IMR-90 (cell line): ENCODE results near the gene NR2C2. TPM values are rescaled to one million over a fixed set of nuclear protein-coding genes. Genes with fewer than 3 reads are reported as not detected.

Experiments
- ATAC-seq: fragments of 200-7000 bp; cut with Tn5 transposase; 2 replicates; pipeline ENCODE4 v1.9.1; 2020; ENCODE audit warnings: low read depth, mild to moderate bottlenecking, moderate library complexity
- BruUV-seq: library from RNA; stranded (reverse); fragments of 400-500 nt; replicated peaks from 2 replicates; lab custom pipeline; 2021; lab: Mats Ljungman, UMichigan
- CTCF ChIA-PET: fragments of 300-600 bp; formaldehyde crosslinking; extraction: SDS; loops from one replicate; lab custom pipeline; 2021; ENCODE audit warnings: antibody characterized with exemption; lab: Yijun Ruan, JAX
- POLR2A ChIA-PET: fragments of 300-600 bp; sonication (Branson Sonifier 250); formaldehyde crosslinking; loops from one replicate; lab custom pipeline; 2022; ENCODE audit warnings: antibody characterized with exemption; ENCODE audit not compliant: unreplicated experiment; lab: Charles Lee
- DNase-seq: peaks from one replicate; pipeline ENCODE4 v3.0.0; 2013
- H2AFZ ChIP-seq: replicated peaks from 2 replicates; pipeline ENCODE3; 2013; ENCODE audit warnings: low read length, mild to moderate bottlenecking; ENCODE audit not compliant: poor library complexity
- H2AK5ac ChIP-seq: 2 replicates; pipeline ENCODE4 v1.6.1; 2013; ENCODE audit warnings: low read depth, low read length, inconsistent platforms
- H2AK9ac ChIP-seq: replicated peaks from 2 replicates; pipeline ENCODE3; 2013; ENCODE audit warnings: mild to moderate bottlenecking, low read depth, low read length, moderate library complexity; ENCODE audit not compliant: poor library complexity
- H2BK120ac ChIP-seq: 2 replicates; pipeline ENCODE4 v1.6.1; 2013; ENCODE audit warnings: low read depth, low read length, inconsistent platforms
- H2BK15ac ChIP-seq: 3 replicates; pipeline ENCODE4 v1.6.1; 2013; ENCODE audit warnings: low read depth, low read length, inconsistent platforms
- H2BK20ac ChIP-seq: 2 replicates; pipeline ENCODE4 v1.6.1; 2013; ENCODE audit warnings: low read depth, mild to moderate bottlenecking, inconsistent platforms, low read length, moderate library complexity
- H2BK5ac ChIP-seq: 2 replicates; pipeline ENCODE4 v1.6.1; 2013; ENCODE audit warnings: mild to moderate bottlenecking, low read depth, low read length, inconsistent platforms; ENCODE audit not compliant: poor library complexity, severe bottlenecking
- H3K14ac ChIP-seq: replicated peaks from 2 replicates; pipeline ENCODE4 v1.6.1; 2013; ENCODE audit warnings: low read depth, low read length, inconsistent platforms
- H3K18ac ChIP-seq: 2 replicates; pipeline ENCODE4 v1.6.1; 2013; ENCODE audit warnings: low read depth, low read length, control low read depth
- H3K23ac ChIP-seq: 2 replicates; pipeline ENCODE4 v1.6.1; 2013; ENCODE audit warnings: low read depth, low read length, inconsistent platforms
- H3K27ac ChIP-seq: 2 replicates; pipeline ENCODE4 v1.5.1; 2013; ENCODE audit warnings: mild to moderate bottlenecking, control low read depth, low read length; ENCODE audit not compliant: insufficient read depth
- H3K27me3 ChIP-seq: 2 replicates; pipeline ENCODE4 v1.6.1; 2013; ENCODE audit warnings: low read length; ENCODE audit not compliant: control insufficient read depth, insufficient read depth
- H3K36me3 ChIP-seq: 2 replicates; pipeline ENCODE4 v1.6.1; 2013; ENCODE audit warnings: low read length, mixed read lengths; ENCODE audit not compliant: control insufficient read depth, insufficient read depth
- H3K4ac ChIP-seq: 2 replicates; pipeline ENCODE4 v1.6.1; 2013; ENCODE audit warnings: low read depth, low read length, inconsistent platforms
- H3K4me1 ChIP-seq: 2 replicates; pipeline ENCODE4 v1.6.1; 2013; ENCODE audit warnings: low read length, mixed read lengths; ENCODE audit not compliant: control insufficient read depth, insufficient read depth
- H3K4me2 ChIP-seq: 2 replicates; pipeline ENCODE4 v1.6.1; 2013; ENCODE audit warnings: low read depth, mild to moderate bottlenecking, control low read depth, low read length, moderate library complexity
- H3K4me3 ChIP-seq: 2 replicates; pipeline ENCODE4 v1.5.1; 2013; ENCODE audit warnings: low read depth, mild to moderate bottlenecking, control low read depth, low read length, moderate library complexity; ENCODE audit not compliant: insufficient read depth
- H3K56ac ChIP-seq: 2 replicates; pipeline ENCODE4 v1.6.1; 2013; ENCODE audit warnings: low read length, inconsistent platforms; ENCODE audit not compliant: insufficient read depth; ENCODE audit errors: extremely low read depth
- H3K79me1 ChIP-seq, 2 experiments: 2 replicates each; pipeline ENCODE4 v1.6.1; 2013; ENCODE audit warnings: low read length in 2 of 2, inconsistent platforms in 1 of 2, low read depth in 1 of 2
- H3K9ac ChIP-seq: 2 replicates; pipeline ENCODE4 v1.6.1; 2013; ENCODE audit warnings: low read depth, low read length, control low read depth
- H3K9me1 ChIP-seq: 2 replicates; pipeline ENCODE4 v1.6.1; 2013; ENCODE audit warnings: low read length, inconsistent platforms; ENCODE audit not compliant: insufficient read depth
- H3K9me3 ChIP-seq: 2 replicates; pipeline ENCODE4 v1.6.1; 2013; ENCODE audit warnings: low read length; ENCODE audit not compliant: control insufficient read depth, insufficient read depth
- H4K20me1 ChIP-seq: 2 replicates; pipeline ENCODE4 v1.6.1; 2013; ENCODE audit warnings: low read length, inconsistent platforms; ENCODE audit not compliant: insufficient read depth
- H4K5ac ChIP-seq: 2 replicates; pipeline ENCODE4 v1.6.1; 2013; ENCODE audit warnings: mild to moderate bottlenecking, low read depth, low read length, control low read depth
- H4K8ac ChIP-seq, 2 experiments: 2 replicates each; pipeline ENCODE4 v1.6.1; 2013; ENCODE audit warnings: low read depth in 2 of 2, low read length in 2 of 2, control low read depth in 1 of 2, inconsistent platforms in 1 of 2
- H4K91ac ChIP-seq: 2 replicates; pipeline ENCODE4 v1.6.1; 2013; ENCODE audit warnings: low read depth, low read length, inconsistent platforms; ENCODE audit not compliant: insufficient read depth
- CEBPB ChIP-seq: IDR thresholded peaks from 2 replicates; pipeline ENCODE4 v1.6.1; 2012; ENCODE audit warnings: low read depth, low read length, improper control_type of control experiment
- ELK1 ChIP-seq: fragments of 150-350 bp; IDR thresholded peaks from 2 replicates; pipeline ENCODE4 v1.6.1; 2016; ENCODE audit warnings: low read depth, mild to moderate bottlenecking, low read length, moderate library complexity, borderline replicate concordance
- MAZ ChIP-seq: IDR thresholded peaks from 2 replicates; pipeline ENCODE4 v1.6.1; 2012; ENCODE audit warnings: low read depth, mild to moderate bottlenecking, low read length, improper control_type of control experiment, moderate library complexity, borderline replicate concordance
- RCOR1 ChIP-seq: IDR thresholded peaks from 2 replicates; pipeline ENCODE4 v1.6.1; 2012; ENCODE audit warnings: mild to moderate bottlenecking, low read length, improper control_type of control experiment; ENCODE audit not compliant: insufficient replicate concordance
- RFX5 ChIP-seq: IDR thresholded peaks from 2 replicates; pipeline ENCODE4 v1.8.0; 2012; ENCODE audit warnings: low read depth, mild to moderate bottlenecking, low read length, moderate library complexity
- whole genome bisulfite sequencing, 2 experiments: methylation state at CpG; one replicate each; pipeline versions ENCODE4 v1.1.5 to v1.1.7; 2013; ENCODE audit warnings: missing lambda C conversion rate in 2 of 2; ENCODE audit not compliant: insufficient read length in 1 of 2; ENCODE audit errors: extremely low coverage in 2 of 2; 5-methylcytosine and 5-hydroxymethylcytosine counted together
- dilution Hi-C: fragments of 300-500 bp; cut with HindIII; formaldehyde crosslinking; loops from one replicate; pipeline ENCODE4 v1.14.3; 2018; ENCODE audit warnings: low sequenced_read_pairs; ENCODE audit not compliant: unreplicated experiment
- in situ Hi-C: fragments of 300-500 bp; cut with MboI; formaldehyde crosslinking; loops from 3 replicates; pipeline ENCODE4 v1.14.3; 2019; ENCODE audit warnings: low sequenced_read_pairs, inconsistent platforms, mixed read lengths
- intact Hi-C: fragments of 100-400 bp; cut with micrococcal nuclease; formaldehyde crosslinking; loops from 2 replicates; pipeline ENCODE4 v1.10.0; 2022
- polyA plus RNA-seq, 3 experiments: library from polyadenylated mRNA; depleted of rRNA; stranded (reverse); fragments of >200 nt; gene quantifications; 2 replicates each; pipeline ENCODE4 v1.2.3, GENCODE V29; 2012; ENCODE audit warnings: low replicate concordance in 1 of 3
- total RNA-seq: library from RNA; depleted of rRNA; stranded (reverse); fragments of >200 nt; gene quantifications from 2 replicates; pipeline ENCODE4 v1.2.3, GENCODE V29; 2012

Gene NR2C2
- total and polyA plus RNA-seq, 2 of the 4 experiments (the other 2 are of a cell fraction), result 10.4 to 13.8 TPM

DNA sequence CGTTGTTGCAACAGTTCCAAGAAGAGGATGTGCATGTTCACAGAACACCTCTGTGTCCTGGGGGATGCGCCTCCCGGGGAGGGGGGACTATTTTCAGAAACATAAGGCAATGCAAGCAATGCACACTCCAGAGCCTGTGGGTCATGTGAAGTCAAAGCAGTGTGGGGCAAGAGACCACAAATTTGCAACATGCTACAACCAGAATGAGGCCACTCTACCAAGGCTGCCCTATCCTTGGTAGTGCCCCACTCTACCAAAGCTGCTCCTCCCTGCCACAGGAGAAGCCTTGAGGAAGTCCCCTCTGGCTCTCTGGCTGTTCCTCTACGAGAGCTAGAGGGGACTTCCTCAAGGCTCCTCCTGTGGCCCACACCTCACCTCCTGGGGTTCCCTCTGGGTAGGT, 8.4 kb upstream of the NR2C2 start:
- ATAC-seq (no peak), DNase-seq (no peak)
- H2BK5ac ChIP-seq, result no peak overlapping the region
- H3K27me3 ChIP-seq, result no peaks in the 10 kb centered on the region
- no peak overlapping the region for H3K4ac ChIP-seq
- TF ChIP-seq ELK1 (no peak), RFX5 (no peak), RCOR1 (no peak), CEBPB (no peak), MAZ (no peak)
- no peak overlapping the region for H2AFZ ChIP-seq
- no peak overlapping the region for H2BK120ac ChIP-seq
- H3K4me3 ChIP-seq, result no peak overlapping the region
- H3K23ac ChIP-seq, result no peak overlapping the region
- H3K14ac ChIP-seq, result no peak overlapping the region
- dilution Hi-C loops (no loop called here), in situ Hi-C loops (loop anchor here (25.0 kb wide), 1 partner anchor 273 kb away; the partner anchor contains the start of gene CAPN7), intact Hi-C loops (no loop called here)
- peaks cover 9 to 15% of the 10 kb centered on the region in 2 experiments for H3K79me1 ChIP-seq
- no peaks in the 10 kb centered on the region for H3K9me3 ChIP-seq
- no peak overlapping the region for H4K8ac ChIP-seq
- no peaks in the 10 kb centered on the region; the same call in 1 of the 2 replicates for H4K20me1 ChIP-seq
- no peak overlapping the region for H4K91ac ChIP-seq
- H2AK9ac ChIP-seq, result no peak overlapping the region
- H3K27ac ChIP-seq, result no peak overlapping the region
- no peak overlapping the region for H3K4me2 ChIP-seq
- H3K18ac ChIP-seq, result no peak overlapping the region
- no peak overlapping the region for H2BK20ac ChIP-seq
- BruUV-seq, result no TSS peak
- no peak overlapping the region for H4K5ac ChIP-seq
- WGBS, 2 experiments, result no CpG with 5 or more reads among the region's 4 CpGs
- POLR2A ChIA-PET, result no interaction called here
- H3K36me3 ChIP-seq, result peaks cover 2% of the 10 kb centered on the region
- H2BK15ac ChIP-seq, result no peak overlapping the region
- H3K4me1 ChIP-seq, result no peaks in the 10 kb centered on the region
- H3K9me1 ChIP-seq, result 0 out of 2 replicates have a peak, but pooled peaks cover 2% of the 10 kb centered on the region
- CTCF ChIA-PET, result no interaction called here
- H3K56ac ChIP-seq, result no peak overlapping the region
- no peak overlapping the region for H3K9ac ChIP-seq
- H2AK5ac ChIP-seq, result no peak overlapping the region
